Activated CD8-positive, alpha-beta memory T cell treated with anti-CD3 and anti-CD28 coated beads, Interleukin-2, amount 10 ng/mL, durations not matched to agents 7 days and 5 days (primary cell): ENCODE results near the gene NT5DC2. TPM values are rescaled to one million over a fixed set of nuclear protein-coding genes. Genes with fewer than 3 reads are reported as not detected.
A peak's percentile ranks its signal among the peaks of the same experiment; 100 is the strongest.

Experiments
- ATAC-seq: fragments of 150-1000 bp; cut with Tn5 transposase; one replicate; pipeline ENCODE4 v1.10.0; 2021; ENCODE audit warnings: moderate library complexity
- CTCF ChIA-PET: fragments of 350-600 bp; sonication (Branson Sonifier 250); formaldehyde crosslinking; loops from one replicate; lab custom pipeline; 2021; ENCODE audit warnings: antibody characterized with exemption; lab: Charles Lee
- DNase-seq: peaks from one replicate; pipeline ENCODE4 v3.0.0-alpha.2; 2020
- H3K27ac Mint-ChIP-seq: one replicate; pipeline ENCODE4 v1.8.0; 2021; ENCODE audit warnings: mild to moderate bottlenecking, mixed read lengths
- H3K27me3 Mint-ChIP-seq: one replicate; pipeline ENCODE4 v1.8.0; 2021; ENCODE audit warnings: mixed read lengths
- H3K36me3 Mint-ChIP-seq: one replicate; pipeline ENCODE4 v1.8.0; 2021; ENCODE audit warnings: mild to moderate bottlenecking, mixed read lengths
- H3K4me1 Mint-ChIP-seq: one replicate; pipeline ENCODE4 v1.8.0; 2021; ENCODE audit warnings: mixed read lengths
- H3K4me3 Mint-ChIP-seq: one replicate; pipeline ENCODE4 v1.8.0; 2021; ENCODE audit warnings: mild to moderate bottlenecking, moderate library complexity, mixed read lengths
- H3K9me3 Mint-ChIP-seq: one replicate; pipeline ENCODE4 v1.8.0; 2022; ENCODE audit warnings: low read depth, mixed read lengths
- total RNA-seq, 2 experiments: library from RNA; stranded (reverse); gene quantifications; one replicate each; pipeline ENCODE4 v1.2.3, GENCODE V29; 2021

NT5DC2 gene
- total RNA-seq, 2 experiments from 2014 or later: 38.7 to 54.5 TPM

DNA sequence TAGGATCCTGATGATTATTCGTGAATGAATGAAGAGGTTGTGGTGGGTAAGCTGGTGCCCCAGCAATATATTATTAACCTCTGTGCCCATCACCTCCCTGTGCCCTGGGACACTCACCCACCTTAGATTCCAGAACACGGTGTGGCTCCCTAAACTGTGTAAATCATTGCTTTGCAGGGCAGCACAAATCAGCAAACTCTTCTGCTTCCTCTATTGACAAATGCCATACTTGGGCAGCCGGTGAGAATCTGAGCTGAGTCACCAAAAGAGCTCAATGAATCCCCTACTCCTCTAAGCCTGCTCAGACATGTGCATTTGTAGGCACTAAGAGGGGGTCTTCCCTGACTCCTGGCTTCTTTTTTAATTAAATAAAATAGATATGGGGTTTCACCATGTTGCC, 18.4 kb upstream of the NT5DC2 start:
- Mint-ChIP-seq H3K27me3 (no peaks in the 10 kb centered on the region), H3K4me3 (no peak overlapping the region), H3K9me3 (no peaks in the 10 kb centered on the region), H3K27ac (no peak overlapping the region), H3K4me1 (peaks cover 8% of the 10 kb centered on the region), H3K36me3 (peaks cover 27% of the 10 kb centered on the region)
- CTCF ChIA-PET: interaction anchor here (0.8 kb wide), 1 partner anchor 22 kb away, joined by 3 read pairs; no protein-coding TSS in a partner anchor
- DNase-seq (no peak), ATAC-seq (no peak)

DNA sequence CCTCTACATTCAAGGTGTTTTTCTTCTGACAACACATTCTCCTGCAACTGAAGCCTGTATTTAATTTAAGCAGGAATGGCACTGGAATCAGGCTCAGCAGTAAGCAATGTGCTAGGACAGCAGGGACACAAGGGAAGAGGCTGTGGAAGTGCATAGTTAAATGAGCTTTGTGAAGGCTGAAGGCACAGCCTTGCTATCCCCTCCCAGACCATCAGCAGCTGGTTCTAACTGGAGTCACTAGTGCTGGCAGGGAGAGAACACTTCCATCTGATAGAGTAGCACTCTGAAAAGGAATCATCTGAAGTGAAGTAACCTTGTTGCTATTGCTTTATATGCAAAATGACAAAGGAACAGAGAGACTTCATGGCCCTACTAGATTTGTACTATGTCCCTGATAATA, 17.5 kb upstream of the NT5DC2 start:
- CTCF ChIA-PET: no interaction called here
- Mint-ChIP-seq H3K4me3 (no peak overlapping the region), H3K27ac (no peak overlapping the region), H3K36me3 (peaks cover 27% of the 10 kb centered on the region), H3K9me3 (no peaks in the 10 kb centered on the region), H3K4me1 (peaks cover 11% of the 10 kb centered on the region), H3K27me3 (no peaks in the 10 kb centered on the region)
- ATAC-seq: no peak
- no peak for DNase-seq

DNA sequence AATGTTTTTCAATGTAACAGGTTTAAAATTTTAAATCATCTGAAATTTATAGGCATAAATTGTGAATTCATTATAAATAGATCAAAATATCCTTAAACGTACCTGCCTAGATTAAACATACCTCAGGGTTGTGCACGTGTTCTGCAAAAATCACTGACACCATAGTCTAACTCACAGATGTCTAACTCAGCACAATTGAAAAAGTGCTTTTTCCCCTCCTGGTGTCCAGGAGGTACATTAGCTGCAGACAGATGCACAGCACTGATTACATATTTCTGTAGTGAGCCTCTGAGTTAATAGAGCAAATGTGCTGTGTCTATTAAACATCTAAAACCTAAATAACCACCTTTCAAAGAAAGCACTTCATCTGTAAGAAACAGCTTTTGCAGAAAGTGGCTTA, 13.5 kb upstream of the NT5DC2 start:
- no peak for ATAC-seq
- Mint-ChIP-seq H3K27ac (no peak overlapping the region), H3K4me3 (no peak overlapping the region), H3K27me3 (no peaks in the 10 kb centered on the region), H3K4me1 (peaks cover 11% of the 10 kb centered on the region), H3K36me3 (peaks cover 14% of the 10 kb centered on the region), H3K9me3 (no peaks in the 10 kb centered on the region)
- no peak for DNase-seq
- CTCF ChIA-PET: interaction anchor here (0.9 to 1.7 kb wide), 3 partner anchors 9 to 135 kb away, joined by 3 read pairs; no protein-coding TSS in a partner anchor

DNA sequence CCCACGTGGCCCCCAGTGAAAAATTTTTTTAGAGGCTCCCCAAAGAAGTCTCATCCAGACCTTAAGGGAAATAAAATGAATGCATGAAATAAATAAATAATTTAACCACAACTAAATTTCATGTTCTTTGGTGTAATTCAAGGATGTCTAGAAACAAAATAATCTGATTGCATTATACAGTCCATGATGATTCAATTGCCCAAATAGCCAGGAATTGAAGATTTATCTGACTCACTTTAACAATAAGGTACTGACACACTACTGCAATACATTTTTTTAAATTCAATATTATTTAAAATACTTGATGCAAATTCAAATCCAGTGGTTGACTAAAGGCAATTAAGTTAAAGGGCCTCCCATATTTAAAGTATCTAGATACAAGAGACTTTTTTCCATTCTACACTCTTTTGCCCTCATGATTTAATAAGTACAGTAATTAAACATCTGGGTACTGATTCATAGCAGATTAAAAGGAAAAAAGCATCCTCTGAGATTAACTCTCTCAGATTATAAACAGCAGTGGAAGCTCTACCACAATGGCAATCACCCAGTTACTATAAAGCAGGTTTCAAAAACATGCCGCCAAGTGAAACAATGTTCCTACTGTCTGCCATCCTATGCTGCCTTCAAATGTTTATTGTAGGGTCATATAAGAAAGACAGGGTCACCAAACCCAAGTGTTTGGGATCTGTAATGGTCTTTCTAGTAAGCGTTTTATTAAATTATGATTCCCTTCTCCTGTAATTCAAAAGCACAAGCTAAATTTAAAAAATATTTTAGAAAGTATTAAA, 12.6 kb upstream of the NT5DC2 start:
- H3K36me3 Mint-ChIP-seq: peaks cover 16% of the 10 kb centered on the region
- H3K4me1 Mint-ChIP-seq: peaks cover 12% of the 10 kb centered on the region
- CTCF ChIA-PET: interaction anchor here (1.2 to 1.7 kb wide), 2 partner anchors 10 to 136 kb away, joined by 3 read pairs; no protein-coding TSS in a partner anchor
- ATAC-seq: no peak
- no peaks in the 10 kb centered on the region for H3K27me3 Mint-ChIP-seq
- no peak overlapping the region for H3K4me3 Mint-ChIP-seq
- no peaks in the 10 kb centered on the region for H3K9me3 Mint-ChIP-seq
- H3K27ac Mint-ChIP-seq: no peak overlapping the region
- no peak for DNase-seq

DNA sequence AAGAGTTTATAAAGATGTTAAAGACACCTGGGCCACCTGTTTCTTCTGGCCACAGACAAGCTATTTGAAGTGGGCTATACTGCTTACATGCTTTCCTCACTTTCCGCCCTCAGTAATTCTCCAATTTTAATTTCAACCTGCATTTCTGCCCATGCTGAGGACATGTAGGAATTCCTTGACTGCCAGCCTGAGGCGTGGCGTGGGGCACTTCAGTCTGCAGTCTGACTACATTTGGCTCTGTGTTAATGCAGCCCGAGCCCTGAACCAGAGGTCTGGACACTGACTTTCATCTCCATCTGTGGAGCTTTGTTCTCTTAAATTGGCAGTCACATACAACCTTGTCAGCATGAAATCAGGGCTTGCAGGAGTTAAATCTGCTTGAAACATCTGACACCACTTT, 11.3 kb upstream of the NT5DC2 start:
- peak; percentile 32 for DNase-seq
- no peak overlapping the region for H3K27ac Mint-ChIP-seq
- H3K27me3 Mint-ChIP-seq: no peaks in the 10 kb centered on the region
- CTCF ChIA-PET: interaction anchor here (0.9 to 1.1 kb wide), 2 partner anchors 8 to 14 kb away, joined by 3 to 5 read pairs; no protein-coding TSS in a partner anchor
- no peak overlapping the region for H3K4me3 Mint-ChIP-seq
- H3K36me3 Mint-ChIP-seq: peaks cover 15% of the 10 kb centered on the region
- H3K9me3 Mint-ChIP-seq: no peaks in the 10 kb centered on the region
- H3K4me1 Mint-ChIP-seq: peaks cover 14% of the 10 kb centered on the region
- no peak for ATAC-seq

DNA sequence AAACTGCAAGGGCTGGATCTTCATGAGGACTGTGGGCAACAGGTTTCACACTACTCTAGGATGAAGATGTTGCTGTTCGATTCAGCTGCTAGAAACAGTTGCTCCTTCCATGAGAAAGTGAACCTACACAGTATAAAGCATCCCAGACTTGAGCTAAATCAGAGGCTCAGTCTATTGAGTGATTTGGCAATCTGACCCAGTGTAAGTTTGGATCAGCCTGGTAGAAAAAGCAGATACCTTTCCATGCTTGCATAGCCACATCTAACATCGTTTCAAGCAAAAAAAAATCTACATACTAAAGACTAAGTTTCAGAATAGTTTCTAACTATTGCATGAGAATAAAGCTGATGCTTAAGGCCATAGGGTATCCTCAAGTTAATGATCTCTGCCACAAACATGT, 7.4 kb upstream of the NT5DC2 start:
- Mint-ChIP-seq H3K4me3 (no peak overlapping the region), H3K4me1 (peaks cover 29% of the 10 kb centered on the region), H3K9me3 (no peaks in the 10 kb centered on the region), H3K36me3 (peaks cover 20% of the 10 kb centered on the region), H3K27ac (peak overlapping the region; percentile 29), H3K27me3 (no peaks in the 10 kb centered on the region)
- ATAC-seq (no peak), DNase-seq (no peak)
- CTCF ChIA-PET: interaction anchor here (1.2 kb wide), 1 partner anchor 13 kb away, joined by 3 read pairs; no protein-coding TSS in a partner anchor

DNA sequence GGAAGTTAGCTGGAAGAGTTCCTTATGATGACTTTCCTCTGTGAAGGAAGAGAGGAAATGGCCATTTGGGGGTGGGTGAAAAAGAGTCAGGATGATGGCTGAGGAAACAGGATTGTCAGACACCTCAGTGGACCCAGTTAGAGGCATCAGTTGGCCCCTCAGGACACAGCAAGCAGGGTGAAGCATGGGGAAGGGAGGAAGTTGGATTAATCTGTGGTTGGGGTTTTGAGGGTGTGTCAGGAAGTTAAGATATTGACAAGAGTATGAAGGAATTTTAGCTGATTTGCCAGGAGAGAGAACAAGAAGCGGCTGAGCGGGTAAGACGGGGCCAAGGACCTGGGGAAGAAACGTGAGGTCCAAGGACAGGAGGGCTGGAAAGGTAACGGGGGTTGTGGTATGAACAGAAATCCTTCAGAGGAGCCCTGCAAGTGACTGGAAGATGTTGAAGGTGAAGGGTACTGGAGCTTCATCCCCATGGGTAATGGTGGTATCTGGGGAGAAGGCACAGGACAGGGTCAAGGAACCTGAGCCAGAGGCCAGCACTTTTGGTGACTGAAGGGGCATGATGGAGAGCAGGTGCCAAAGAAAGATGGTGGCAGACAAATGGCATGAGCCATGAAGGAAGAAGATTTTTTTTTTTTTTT, 5.5 kb upstream of the NT5DC2 start:
- Mint-ChIP-seq H3K27me3 (no peaks in the 10 kb centered on the region), H3K4me1 (peaks cover 39% of the 10 kb centered on the region), H3K27ac (peak overlapping the region; percentile 64), H3K4me3 (peak overlapping the region; percentile 14), H3K36me3 (peaks cover 20% of the 10 kb centered on the region), H3K9me3 (no peaks in the 10 kb centered on the region)
- CTCF ChIA-PET: no interaction called here
- DNase-seq (peak; percentile 38), ATAC-seq (no peak)

DNA sequence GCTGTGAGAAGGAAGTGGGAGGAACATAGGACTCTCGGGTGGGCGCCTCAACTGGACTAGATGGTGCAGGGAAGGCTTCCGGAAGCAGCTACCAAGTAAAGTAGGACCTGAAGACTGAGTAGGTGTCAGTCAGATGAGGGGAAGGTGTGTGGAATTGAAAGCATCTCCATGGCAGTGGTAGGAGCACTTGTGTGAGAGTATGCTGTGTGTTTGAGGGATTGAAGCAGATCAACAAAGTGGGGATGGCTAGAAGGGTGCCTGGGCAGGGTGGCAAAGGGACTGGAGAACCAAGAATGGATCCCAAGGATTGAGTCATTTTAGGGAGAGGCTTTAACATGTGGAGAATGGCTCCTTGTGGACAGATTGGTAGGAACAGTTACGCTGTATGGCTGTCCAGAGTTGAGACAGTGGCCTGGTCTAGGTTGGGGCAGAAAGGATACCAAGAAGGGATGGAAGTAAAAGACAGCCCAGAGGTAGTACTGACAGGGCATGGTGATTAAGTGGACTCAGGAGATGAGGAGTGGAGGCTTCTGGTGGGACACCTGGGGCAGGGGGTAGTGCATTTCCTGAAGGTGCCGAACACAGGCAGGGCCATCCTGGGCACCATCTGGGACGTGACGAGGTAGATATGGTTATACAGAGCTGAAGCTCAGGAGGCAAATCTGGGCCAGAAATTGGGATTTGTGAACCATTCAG, 4.2 kb upstream of the NT5DC2 start:
- H3K4me1 Mint-ChIP-seq: peaks cover 40% of the 10 kb centered on the region
- peak overlapping the region; percentile 100 for H3K4me3 Mint-ChIP-seq
- peaks cover 20% of the 10 kb centered on the region for H3K36me3 Mint-ChIP-seq
- no peaks in the 10 kb centered on the region for H3K27me3 Mint-ChIP-seq
- H3K9me3 Mint-ChIP-seq: no peaks in the 10 kb centered on the region
- DNase-seq: peak; percentile 41
- CTCF ChIA-PET: no interaction called here
- ATAC-seq: no peak
- peak overlapping the region; percentile 98 for H3K27ac Mint-ChIP-seq

DNA sequence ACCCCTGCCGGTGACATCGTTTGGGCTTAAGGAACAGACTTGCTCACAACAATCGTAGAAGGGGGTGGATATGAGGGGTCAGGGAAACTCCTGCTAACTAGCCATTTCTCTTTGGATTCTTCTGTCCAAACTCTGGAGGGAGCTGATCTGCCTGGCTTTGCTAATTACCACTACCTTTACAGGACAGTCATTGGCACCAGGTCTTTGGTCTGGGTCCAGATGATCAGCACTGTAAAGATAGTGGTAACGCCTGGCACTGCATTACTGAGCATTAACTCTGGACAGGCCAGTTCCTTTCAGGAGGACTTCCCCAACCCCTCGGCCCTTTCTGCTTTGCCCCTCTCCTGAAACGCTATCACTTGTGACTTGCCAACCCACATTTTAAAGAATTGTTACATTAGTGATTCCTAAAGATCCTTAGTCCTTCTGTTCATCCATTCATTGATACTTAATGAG, 3.5 kb upstream of the NT5DC2 start:
- ATAC-seq (no peak), DNase-seq (no peak)
- Mint-ChIP-seq H3K36me3 (peaks cover 20% of the 10 kb centered on the region), H3K27ac (peak overlapping the region; percentile 98), H3K27me3 (no peaks in the 10 kb centered on the region), H3K9me3 (no peaks in the 10 kb centered on the region), H3K4me3 (peak overlapping the region; percentile 100), H3K4me1 (peaks cover 47% of the 10 kb centered on the region)
- CTCF ChIA-PET: no interaction called here

DNA sequence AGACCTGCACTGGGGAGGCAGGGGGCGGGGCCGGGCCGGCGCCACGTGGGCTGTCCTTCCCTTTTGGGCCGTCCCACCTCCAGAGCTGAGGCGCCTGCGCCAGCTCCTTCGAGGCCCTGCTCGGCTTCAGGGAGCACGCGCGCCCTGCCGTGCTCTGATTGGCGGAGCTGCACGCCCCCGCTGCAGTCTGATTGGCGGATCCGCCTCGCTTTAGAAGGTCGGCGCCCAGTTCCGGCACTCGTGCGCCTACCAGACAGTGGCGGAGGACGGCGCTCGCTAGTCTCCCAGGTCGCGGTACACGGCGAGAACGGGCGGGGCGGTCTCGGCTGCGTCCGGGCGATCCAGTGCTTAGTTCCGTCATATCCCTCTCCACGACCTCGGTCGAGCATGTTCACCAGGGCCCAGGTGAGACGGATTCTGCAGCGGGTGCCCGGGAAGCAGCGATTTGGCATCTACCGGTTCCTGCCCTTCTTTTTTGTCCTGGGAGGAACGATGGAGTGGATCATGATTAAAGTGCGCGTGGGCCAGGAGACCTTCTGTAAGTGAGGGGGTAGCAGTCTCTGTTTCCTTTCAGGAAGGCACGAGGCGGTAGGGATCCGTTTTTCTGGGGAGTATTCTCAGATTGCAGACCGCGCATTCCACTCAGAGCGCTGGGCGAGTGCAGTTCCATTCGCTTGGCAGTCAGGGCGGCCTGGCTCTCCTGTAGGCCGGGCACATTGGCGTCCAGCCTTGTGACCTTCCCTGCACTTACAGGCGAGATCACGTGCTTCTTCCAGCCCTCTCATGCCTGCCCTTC, 2.9 kb upstream of the NT5DC2 start, which contains the start of gene UQCC5:
Gene UQCC5 (plus strand): TSS at position 237 of the 796 bp plus-strand sequence. CDS start 151 bp downstream, at position 388.
- peak within 1 kb of the TSS; percentile 98 for H3K27ac Mint-ChIP-seq
- peaks cover 48% of the 10 kb centered on the region for H3K4me1 Mint-ChIP-seq
- CTCF ChIA-PET: interaction anchor here (0.9 to 1.0 kb wide), 2 partner anchors 56 to 537 kb away, joined by 3 read pairs; no protein-coding TSS in a partner anchor
- H3K36me3 Mint-ChIP-seq: peaks cover 17% of the 10 kb centered on the region
- DNase-seq: peak; percentile 99
- peak; percentile 91 for ATAC-seq
- H3K27me3 Mint-ChIP-seq: no peaks in the 10 kb centered on the region
- peak within 1 kb of the TSS; percentile 100 for H3K4me3 Mint-ChIP-seq
- no peaks in the 10 kb centered on the region for H3K9me3 Mint-ChIP-seq

DNA sequence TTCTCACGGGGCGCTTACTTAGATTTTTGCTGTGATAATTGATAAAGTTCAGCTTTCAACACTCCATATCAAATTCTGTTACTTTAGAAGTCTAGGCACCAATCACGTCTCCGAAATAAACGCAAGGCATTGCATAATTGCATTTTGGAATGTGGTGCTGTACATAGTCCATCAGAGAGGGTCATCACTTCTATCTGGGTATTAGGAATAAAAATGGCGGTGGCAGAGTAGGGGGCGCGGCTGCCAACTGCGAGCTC, 2.4 kb upstream of the NT5DC2 start:
- ATAC-seq: no peak
- Mint-ChIP-seq H3K4me1 (peaks cover 46% of the 10 kb centered on the region), H3K27me3 (no peaks in the 10 kb centered on the region), H3K4me3 (peak overlapping the region; percentile 100), H3K27ac (peak overlapping the region; percentile 59), H3K36me3 (peaks cover 17% of the 10 kb centered on the region), H3K9me3 (no peaks in the 10 kb centered on the region)
- no peak for DNase-seq
- CTCF ChIA-PET: interaction anchor here (0.9 to 1.0 kb wide), 2 partner anchors 57 to 537 kb away, joined by 3 read pairs; no protein-coding TSS in a partner anchor

DNA sequence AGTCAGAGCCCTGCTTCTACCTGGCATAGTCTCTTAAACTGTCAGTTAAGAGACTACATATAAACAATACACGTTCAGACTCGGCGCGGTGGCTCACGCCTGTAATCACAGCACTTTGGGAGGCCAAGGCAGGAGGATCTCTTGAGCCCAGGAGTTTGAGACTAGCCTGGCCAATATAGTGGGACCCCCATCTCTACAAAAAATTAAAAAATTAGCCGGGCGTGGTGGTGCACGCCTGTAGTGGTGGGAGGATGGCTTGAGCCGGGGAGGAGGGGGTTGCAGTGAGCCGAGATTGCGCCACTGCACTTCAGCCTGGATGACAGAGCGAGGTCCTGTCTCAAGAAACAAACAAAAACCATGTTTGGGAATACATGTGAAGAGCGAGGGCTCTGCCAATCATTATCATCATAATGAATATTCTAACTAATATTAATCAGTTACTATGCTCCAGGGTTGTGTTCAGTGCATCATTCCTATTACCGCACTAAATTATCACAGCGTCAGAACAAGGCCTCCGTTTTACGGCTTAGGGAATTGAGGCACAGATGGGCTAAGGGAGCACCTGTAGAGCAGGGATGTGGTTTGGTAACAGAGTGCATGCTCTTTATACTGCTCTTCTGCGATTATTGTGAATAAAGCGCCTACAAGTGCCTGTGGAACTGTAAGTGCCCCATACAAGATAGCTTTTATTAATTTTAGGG, 1.9 kb upstream of the NT5DC2 start:
- ATAC-seq: no peak
- no peaks in the 10 kb centered on the region for H3K27me3 Mint-ChIP-seq
- H3K9me3 Mint-ChIP-seq: no peaks in the 10 kb centered on the region
- H3K4me3 Mint-ChIP-seq: peak overlapping the region; percentile 100
- no peak overlapping the region for H3K27ac Mint-ChIP-seq
- peaks cover 46% of the 10 kb centered on the region for H3K4me1 Mint-ChIP-seq
- CTCF ChIA-PET: interaction anchor here (0.9 to 1.0 kb wide), 2 partner anchors 57 to 536 kb away, joined by 3 read pairs; no protein-coding TSS in a partner anchor
- DNase-seq: peak; percentile 39
- H3K36me3 Mint-ChIP-seq: peaks cover 17% of the 10 kb centered on the region
